NCI-H1436 treated with DMSO at 0.1 percent for 48 hours (cell line): ENCODE data around the gene PKD2L1.
A peak's percentile ranks its signal among the peaks of the same experiment; 100 is the strongest.
"Not testable (repeated sequence)": the region's sequence is repeated elsewhere in the genome, so short reads cannot be mapped to it uniquely, and the experiment has no call there.

Source experiments
- DNase-seq: peaks from one replicate; lab custom pipeline; 2025; lab: John Stamatoyannopoulos, UW

PKD2L1 gene

GRCh38 chr10:100330079-100330478 lies at the start of gene PKD2L1:
TSS of gene PKD2L1 (minus strand) at chr10:100330228. CDS start at chr10:100330103, 125 bp downstream.
- no peak for DNase-seq

- DNase-seq: no peak
These were observed 47.8 kb upstream of the PKD2L1 start for GRCh38 chr10:100377830-100378229.

GRCh38 chr10:100376656-100377055 lies 46.6 kb upstream of the PKD2L1 start:
- DNase-seq: not testable (repeated sequence)

- DNase-seq: not testable (repeated sequence)
These were observed 44.8 kb upstream of the PKD2L1 start for GRCh38 chr10:100374677-100375353.

- DNase-seq: no peak
These were observed 44.2 kb upstream of the PKD2L1 start for GRCh38 chr10:100374200-100374655.

GRCh38 chr10:100373298-100374199 lies 43.5 kb upstream of the PKD2L1 start:
- peak; percentile 95 for DNase-seq

GRCh38 chr10:100372415-100373297 lies 42.6 kb upstream of the PKD2L1 start:
- no peak for DNase-seq

GRCh38 chr10:100371482-100372027 lies 41.5 kb upstream of the PKD2L1 start:
- no peak for DNase-seq

- DNase-seq: no peak
These were observed 40.9 kb upstream of the PKD2L1 start for GRCh38 chr10:100370714-100371481.

- DNase-seq: no peak
These were observed 38.7 kb upstream of the PKD2L1 start for GRCh38 chr10:100368721-100369120.

- peak; percentile 56 for DNase-seq
These were observed 34.8 kb upstream of the PKD2L1 start for GRCh38 chr10:100364735-100365391.

GRCh38 chr10:100364175-100364574 lies 34.1 kb upstream of the PKD2L1 start:
- DNase-seq: no peak

GRCh38 chr10:100362570-100363496 lies 32.8 kb upstream of the PKD2L1 start:
- no peak for DNase-seq

- no peak for DNase-seq
These were observed 30.2 kb upstream of the PKD2L1 start for GRCh38 chr10:100360234-100360633.

GRCh38 chr10:100359529-100360150 lies 29.6 kb upstream of the PKD2L1 start:
- no peak for DNase-seq

- no peak for DNase-seq
These were observed 29.0 kb upstream of the PKD2L1 start for GRCh38 chr10:100359030-100359432.

GRCh38 chr10:100357059-100357858 lies 27.2 kb upstream of the PKD2L1 start:
- no peak for DNase-seq
